Endothelial cell of umbilical vein (primary cell): ENCODE measurements around the gene OASL. TPM values are rescaled to one million over a fixed set of nuclear protein-coding genes. Genes with fewer than 3 reads are reported as not detected.

Experiments used
- BruUV-seq: library from RNA; stranded (reverse); fragments of 400-500 nt; replicated peaks from 2 replicates; lab custom pipeline; 2021; lab: Mats Ljungman, UMichigan
- CTCF ChIA-PET: fragments of 300-600, 350-600 bp; sonication (Branson Sonifier 250); formaldehyde crosslinking; loops from one replicate; lab custom pipeline; 2021; ENCODE audit warnings: antibody characterized with exemption, inconsistent platforms; lab: Charles Lee
- POLR2A ChIA-PET: fragments of 300-600, 350-600 bp; sonication (Branson Sonifier 250); formaldehyde crosslinking; loops from one replicate; lab custom pipeline; 2021; ENCODE audit warnings: antibody characterized with exemption, inconsistent platforms; lab: Charles Lee
- DNase-seq: peaks from one replicate; pipeline ENCODE4 v3.0.0-alpha.2; 2011; ENCODE audit warnings: low read depth, low spot score
- FAIRE-seq: peaks from 2 replicates; lab custom pipeline; 2011; peaks lifted over from hg19 to GRCh38; lab: Jason Lieb, UNC
- H2AFZ ChIP-seq: 2 replicates; pipeline ENCODE4 v1.6.0; 2012; ENCODE audit warnings: low read depth, low read length, control low read depth, inconsistent platforms
- H3K27ac ChIP-seq: 2 replicates; pipeline ENCODE4 v1.5.1; 2011; ENCODE audit warnings: low read depth, mild to moderate bottlenecking, control low read depth, low read length, moderate library complexity; ENCODE audit not compliant: insufficient read depth
- H3K27me3 ChIP-seq, 2 experiments: 2 replicates each; pipeline versions ENCODE4 v1.6.0 to v1.6.1; 2011; ENCODE audit warnings: low read length in 2 of 2, mixed read lengths in 1 of 2; ENCODE audit not compliant: control insufficient read depth in 2 of 2, insufficient read depth in 2 of 2
- H3K36me3 ChIP-seq, 2 experiments: 2 replicates in 1 of 2; 3 replicates in 1 of 2; pipeline ENCODE4 v1.5.1; 2011; ENCODE audit warnings: low read length in 2 of 2, mild to moderate bottlenecking in 1 of 2, moderate library complexity in 1 of 2; ENCODE audit not compliant: control insufficient read depth in 2 of 2, insufficient read depth in 2 of 2; ENCODE audit errors: extremely low read depth in 1 of 2
- H3K4me1 ChIP-seq: 3 replicates; pipeline ENCODE4 v1.5.1; 2011; ENCODE audit warnings: mild to moderate bottlenecking, low read length; ENCODE audit not compliant: control insufficient read depth, insufficient read depth; ENCODE audit errors: extremely low read depth
- H3K4me2 ChIP-seq: 2 replicates; pipeline ENCODE4 v1.6.1; 2011; ENCODE audit warnings: low read length, control low read depth, mixed read lengths; ENCODE audit not compliant: insufficient read depth
- H3K4me3 ChIP-seq, 3 experiments: fragments of 200-600 bp in 1 of 3; sonication (generic), shearing (Covaris generic) in 1 of 3; replicated peaks in 1 of 3; 2 replicates each; pipeline ENCODE4 v1.5.1; 2011 to 2016; ENCODE audit warnings: control low read depth in 3 of 3, low read length in 3 of 3, mild to moderate bottlenecking in 2 of 3, inconsistent platforms in 1 of 3, low read depth in 1 of 3, moderate library complexity in 1 of 3; ENCODE audit not compliant: insufficient read depth in 1 of 3
- H3K79me2 ChIP-seq: 2 replicates; pipeline ENCODE4 v1.6.0; 2012; ENCODE audit warnings: low read length, inconsistent platforms; ENCODE audit not compliant: control insufficient read depth, insufficient read depth
- H3K9ac ChIP-seq: replicated peaks from 2 replicates; pipeline ENCODE3; 2011; ENCODE audit warnings: low read length, control low read depth; ENCODE audit not compliant: insufficient read depth; ENCODE audit errors: extremely low read depth
- H3K9me1 ChIP-seq: replicated peaks from 3 replicates; pipeline ENCODE4 v1.6.0; 2011; ENCODE audit warnings: mild to moderate bottlenecking, low read length; ENCODE audit not compliant: control insufficient read depth, insufficient read depth; ENCODE audit errors: extremely low read depth
- H3K9me3 ChIP-seq: replicated peaks from 2 replicates; pipeline ENCODE4 v1.5.1; 2012; ENCODE audit warnings: low read length, inconsistent platforms; ENCODE audit not compliant: control insufficient read depth, insufficient read depth
- H4K20me1 ChIP-seq: replicated peaks from 2 replicates; pipeline ENCODE3; 2011; ENCODE audit warnings: mild to moderate bottlenecking, low read length; ENCODE audit not compliant: control insufficient read depth, insufficient read depth; ENCODE audit errors: extremely low read depth
- EZH2 ChIP-seq: IDR thresholded peaks from 2 replicates; pipeline ENCODE4 v1.6.1; 2012; ENCODE audit warnings: borderline replicate concordance, low read depth, mild to moderate bottlenecking, moderate library complexity, low read length, inconsistent platforms; ENCODE audit not compliant: severe bottlenecking
- FOS ChIP-seq: IDR thresholded peaks from 2 replicates; pipeline ENCODE4 v1.6.1; 2011; ENCODE audit warnings: mild to moderate bottlenecking, low read length, moderate library complexity, borderline replicate concordance; ENCODE audit not compliant: insufficient read depth
- GATA2 ChIP-seq: IDR thresholded peaks from 2 replicates; pipeline ENCODE4 v1.7.0; 2011; ENCODE audit warnings: low read depth, mild to moderate bottlenecking, moderate library complexity, mixed read lengths, low read length; ENCODE audit not compliant: insufficient read length, insufficient read depth
- JUN ChIP-seq: IDR thresholded peaks from 2 replicates; pipeline ENCODE4 v1.6.1; 2011; ENCODE audit warnings: borderline replicate concordance, low read depth; ENCODE audit not compliant: insufficient read length, insufficient read depth
- MYC ChIP-seq: IDR thresholded peaks from one replicate; pipeline ENCODE4 v1.6.1; 2011; ENCODE audit warnings: mild to moderate bottlenecking, low read depth, low read length
- POLR2A ChIP-seq: IDR thresholded peaks from 2 replicates; pipeline ENCODE4 v1.6.1; 2012; ENCODE audit warnings: low read depth, mild to moderate bottlenecking, control low read depth, low read length
- POLR2AphosphoS5 ChIP-seq: IDR thresholded peaks from 2 replicates; pipeline ENCODE4 v1.6.1; 2012; ENCODE audit warnings: low read depth, mild to moderate bottlenecking, control low read depth, low read length, moderate library complexity; ENCODE audit not compliant: insufficient read depth
- dilution Hi-C: fragments of 300-500 bp; cut with MboI; formaldehyde crosslinking; loops from one replicate; pipeline ENCODE4 v1.15.0; 2019; ENCODE audit warnings: low sequenced_read_pairs; ENCODE audit not compliant: extremely low pct_ligation_motif_present
- intact Hi-C: fragments of 100-400 bp; cut with micrococcal nuclease; formaldehyde crosslinking; loops from one replicate; pipeline ENCODE4 v1.10.0; 2022
- polyA plus RNA-seq, 4 experiments: library from polyadenylated mRNA; depleted of rRNA in 3 of 4; stranded (reverse) in 3 of 4; unstranded in 1 of 4; fragments of >200 nt; gene quantifications; 2 replicates each; pipeline versions ENCODE4 v1.2.1 to v1.2.3, GENCODE V29; 2011 to 2012; ENCODE audit warnings: missing spikeins in 1 of 4
- total RNA-seq: library from RNA; stranded (reverse); gene quantifications from 2 replicates; pipeline ENCODE4 v1.2.3, GENCODE V29; 2021
- TF ChIP-seq, protein P1 (sequence below), 2 donors: IDR thresholded peaks; 1 replicate in 1 of 2; 2 replicates in 1 of 2; pipeline ENCODE4 v1.5.1; 2011; ENCODE audit warnings: low read length in 2 of 2, mild to moderate bottlenecking in 2 of 2, moderate library complexity in 2 of 2, control low read depth in 1 of 2, inconsistent platforms in 1 of 2, low read depth in 1 of 2; ENCODE audit not compliant: insufficient read depth in 1 of 2; ENCODE audit errors: extremely low read depth in 1 of 2
- TF ChIP-seq, protein P2 (sequence below): IDR thresholded peaks from 2 replicates; pipeline ENCODE4 v1.6.1; 2011; ENCODE audit not compliant: insufficient read depth, insufficient read length

The OASL gene
- total and polyA plus RNA-seq, 2 donors (not counting 3 experiments of a cell fraction or from before 2014, with no cell fraction given) = 0.17 to 0.33 TPM

GRCh38 chr12:121004253-121004815, 34.7 kb downstream of the OASL start:
- DNase-seq (no peak), FAIRE-seq (no peak)
- no peaks in the 10 kb centered on the region for H3K79me2 ChIP-seq
- no peaks in the 10 kb centered on the region for H3K4me1 ChIP-seq
- no peaks in the 10 kb centered on the region for H3K27me3 ChIP-seq
- BruUV-seq = no TSS peak
- POLR2A ChIA-PET = no interaction called here
- CTCF ChIA-PET = interaction anchor here (0.7 to 2.5 kb wide), 4 partner anchors 11 to 357 kb away, joined by 3 to 19 read pairs (median 4); no protein-coding TSS in a partner anchor
- dilution Hi-C loops = no loop called here
- H3K27ac ChIP-seq = no peak overlapping the region
- H3K9ac ChIP-seq = no peak overlapping the region
- no peaks in the 10 kb centered on the region for H3K9me1 ChIP-seq
- no peaks in the 10 kb centered on the region for H4K20me1 ChIP-seq
- no peak overlapping the region for H2AFZ ChIP-seq
- H3K4me3 ChIP-seq = no peak overlapping the region
- H3K4me2 ChIP-seq = no peak overlapping the region
- TF ChIP-seq JUN (no peak), MYC (no peak), EZH2 (no peak), GATA2 (no peak), POLR2AphosphoS5 (no peak), POLR2A (no peak), FOS (no peak)
- TF ChIP-seq, protein P1, sequence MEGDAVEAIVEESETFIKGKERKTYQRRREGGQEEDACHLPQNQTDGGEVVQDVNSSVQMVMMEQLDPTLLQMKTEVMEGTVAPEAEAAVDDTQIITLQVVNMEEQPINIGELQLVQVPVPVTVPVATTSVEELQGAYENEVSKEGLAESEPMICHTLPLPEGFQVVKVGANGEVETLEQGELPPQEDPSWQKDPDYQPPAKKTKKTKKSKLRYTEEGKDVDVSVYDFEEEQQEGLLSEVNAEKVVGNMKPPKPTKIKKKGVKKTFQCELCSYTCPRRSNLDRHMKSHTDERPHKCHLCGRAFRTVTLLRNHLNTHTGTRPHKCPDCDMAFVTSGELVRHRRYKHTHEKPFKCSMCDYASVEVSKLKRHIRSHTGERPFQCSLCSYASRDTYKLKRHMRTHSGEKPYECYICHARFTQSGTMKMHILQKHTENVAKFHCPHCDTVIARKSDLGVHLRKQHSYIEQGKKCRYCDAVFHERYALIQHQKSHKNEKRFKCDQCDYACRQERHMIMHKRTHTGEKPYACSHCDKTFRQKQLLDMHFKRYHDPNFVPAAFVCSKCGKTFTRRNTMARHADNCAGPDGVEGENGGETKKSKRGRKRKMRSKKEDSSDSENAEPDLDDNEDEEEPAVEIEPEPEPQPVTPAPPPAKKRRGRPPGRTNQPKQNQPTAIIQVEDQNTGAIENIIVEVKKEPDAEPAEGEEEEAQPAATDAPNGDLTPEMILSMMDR (IDR thresholded peaks at IDR 0.05; ENCODE audit: extremely low read depth in 1 of 2, insufficient read depth in 1 of 2, low read depth in 1 of 2, low read length in 2 of 2) = no peak
- TF ChIP-seq, protein P2, sequence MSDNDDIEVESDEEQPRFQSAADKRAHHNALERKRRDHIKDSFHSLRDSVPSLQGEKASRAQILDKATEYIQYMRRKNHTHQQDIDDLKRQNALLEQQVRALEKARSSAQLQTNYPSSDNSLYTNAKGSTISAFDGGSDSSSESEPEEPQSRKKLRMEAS = no peak
- H3K9me3 ChIP-seq = no peaks in the 10 kb centered on the region
- intact Hi-C loops = no loop called here
- peaks cover 3 to 23% of the 10 kb centered on the region in 2 experiments for H3K36me3 ChIP-seq
